DMS 273 (cell line): Measurements from ENCODE around the gene ASIC2.
A peak's percentile ranks its signal among the peaks of the same experiment; 100 is the strongest.

Experiments used
- DNase-seq: peaks from one replicate; lab custom pipeline; 2025; ENCODE audit not compliant: unreplicated experiment; lab: John Stamatoyannopoulos, UW

The ASIC2 gene

GRCh38 chr17:33080091-33080490 is 213.0 kb downstream of the ASIC2 start:
- no peak for DNase-seq

GRCh38 chr17:33079201-33079600 is 213.9 kb downstream of the ASIC2 start:
- DNase-seq = no peak

- DNase-seq = no peak
Observed at GRCh38 chr17:33076979-33077378, 216.1 kb downstream of the ASIC2 start.

- DNase-seq = no peak
Observed at GRCh38 chr17:33073416-33073815, 219.7 kb downstream of the ASIC2 start.

GRCh38 chr17:33072421-33073161 is 220.5 kb downstream of the ASIC2 start:
- no peak for DNase-seq

- no peak for DNase-seq
Observed at GRCh38 chr17:33071656-33072055, 221.4 kb downstream of the ASIC2 start.

GRCh38 chr17:33057564-33057963 is 235.5 kb downstream of the ASIC2 start:
- DNase-seq = no peak

- DNase-seq = no peak
Observed at GRCh38 chr17:33056399-33057146, 236.5 kb downstream of the ASIC2 start.

GRCh38 chr17:33055746-33056145 is 237.3 kb downstream of the ASIC2 start:
- DNase-seq = no peak

GRCh38 chr17:33055171-33055611 is 237.9 kb downstream of the ASIC2 start:
- DNase-seq = no peak

- DNase-seq = no peak
Observed at GRCh38 chr17:33054412-33054811, 238.7 kb downstream of the ASIC2 start.

GRCh38 chr17:33053676-33054075 is 239.4 kb downstream of the ASIC2 start:
- no peak for DNase-seq

- DNase-seq = no peak
Observed at GRCh38 chr17:33052856-33053255, 240.2 kb downstream of the ASIC2 start.

GRCh38 chr17:33050611-33051140 is 242.4 kb downstream of the ASIC2 start:
- DNase-seq = no peak

- DNase-seq = peak; percentile 73
Observed at GRCh38 chr17:33049781-33050414, 243.2 kb downstream of the ASIC2 start.

GRCh38 chr17:33046361-33047255 is 246.5 kb downstream of the ASIC2 start:
- no peak for DNase-seq

- no peak for DNase-seq
Observed at GRCh38 chr17:33045216-33045615, 247.9 kb downstream of the ASIC2 start.

GRCh38 chr17:33044771-33045170 is 248.3 kb downstream of the ASIC2 start:
- DNase-seq = no peak

GRCh38 chr17:33040461-33040860 is 252.6 kb downstream of the ASIC2 start:
- no peak for DNase-seq

- peak; percentile 31 for DNase-seq
Observed at GRCh38 chr17:33039874-33040273, 253.2 kb downstream of the ASIC2 start.

- DNase-seq = peak; percentile 60
Observed at GRCh38 chr17:33038740-33039139, 254.4 kb downstream of the ASIC2 start.
